Measurements from ENCODE around the gene TSPAN2.

DNA sequence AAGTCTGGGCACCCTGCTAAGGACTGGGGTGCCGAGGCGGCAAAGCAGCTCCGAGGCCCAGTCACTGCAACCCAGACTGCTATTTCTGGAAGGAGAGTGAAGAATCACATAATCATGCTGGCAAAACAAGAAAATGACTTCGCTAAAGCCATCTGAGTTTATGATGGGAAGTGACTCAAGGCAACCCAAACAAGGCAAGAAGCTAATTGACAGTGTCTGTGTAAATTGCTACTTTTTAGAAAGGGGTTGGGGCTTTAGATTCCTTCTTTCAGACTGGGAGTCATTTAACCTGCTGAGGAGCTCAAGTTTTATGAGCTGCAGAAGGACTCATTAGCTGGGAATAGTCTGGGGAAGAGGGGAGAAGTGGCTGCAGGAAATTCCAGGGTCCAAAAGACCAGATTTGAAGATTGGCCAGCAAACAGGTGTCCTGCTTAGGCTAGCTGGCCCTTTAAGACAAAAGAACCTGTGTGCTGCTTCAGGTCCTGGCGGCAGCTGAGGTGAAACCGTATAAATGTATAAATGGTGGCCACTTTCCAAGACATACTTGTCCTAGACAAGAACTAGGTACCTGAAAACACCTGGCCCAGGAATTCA lies 31.5 kb downstream of the TSPAN2 start:
- TF ChIP-seq POLR2AphosphoS5 (IDR thresholded peaks at IDR 0.05): no peak
- TF ChIP-seq, protein P1, sequence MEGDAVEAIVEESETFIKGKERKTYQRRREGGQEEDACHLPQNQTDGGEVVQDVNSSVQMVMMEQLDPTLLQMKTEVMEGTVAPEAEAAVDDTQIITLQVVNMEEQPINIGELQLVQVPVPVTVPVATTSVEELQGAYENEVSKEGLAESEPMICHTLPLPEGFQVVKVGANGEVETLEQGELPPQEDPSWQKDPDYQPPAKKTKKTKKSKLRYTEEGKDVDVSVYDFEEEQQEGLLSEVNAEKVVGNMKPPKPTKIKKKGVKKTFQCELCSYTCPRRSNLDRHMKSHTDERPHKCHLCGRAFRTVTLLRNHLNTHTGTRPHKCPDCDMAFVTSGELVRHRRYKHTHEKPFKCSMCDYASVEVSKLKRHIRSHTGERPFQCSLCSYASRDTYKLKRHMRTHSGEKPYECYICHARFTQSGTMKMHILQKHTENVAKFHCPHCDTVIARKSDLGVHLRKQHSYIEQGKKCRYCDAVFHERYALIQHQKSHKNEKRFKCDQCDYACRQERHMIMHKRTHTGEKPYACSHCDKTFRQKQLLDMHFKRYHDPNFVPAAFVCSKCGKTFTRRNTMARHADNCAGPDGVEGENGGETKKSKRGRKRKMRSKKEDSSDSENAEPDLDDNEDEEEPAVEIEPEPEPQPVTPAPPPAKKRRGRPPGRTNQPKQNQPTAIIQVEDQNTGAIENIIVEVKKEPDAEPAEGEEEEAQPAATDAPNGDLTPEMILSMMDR (IDR thresholded peaks at IDR 0.05): no peak
- no peak for TF ChIP-seq POLR2A (IDR thresholded peaks at IDR 0.05)

Data from gastroesophageal sphincter (tissue), 3 donors.